Mesothelial cell of epicardium (in vitro differentiated cells): Measurements from ENCODE around the gene PLEKHG4. TPM values are rescaled to one million over a fixed set of nuclear protein-coding genes. Genes with fewer than 3 reads are reported as not detected.

Experiments
- DNase-seq, 2 experiments: peaks; one replicate each; pipeline ENCODE4 v3.0.0; 2021; ENCODE audit warnings: low spot score in 2 of 2; ENCODE audit not compliant: unreplicated experiment in 2 of 2
- H3K27ac Mint-ChIP-seq: 2 replicates; pipeline ENCODE4 v1.8.0; 2021; ENCODE audit warnings: mixed read lengths
- H3K27me3 Mint-ChIP-seq: 2 replicates; pipeline ENCODE4 v1.8.0; 2021; ENCODE audit warnings: low read depth, mixed read lengths
- H3K36me3 Mint-ChIP-seq: 2 replicates; pipeline ENCODE4 v1.8.0; 2021; ENCODE audit warnings: mixed read lengths
- H3K4me1 Mint-ChIP-seq: 2 replicates; pipeline ENCODE4 v1.8.0; 2021; ENCODE audit warnings: mixed read lengths
- H3K4me3 Mint-ChIP-seq: 2 replicates; pipeline ENCODE4 v1.8.0; 2021; ENCODE audit warnings: mild to moderate bottlenecking, moderate library complexity, mixed read lengths
- H3K9me3 Mint-ChIP-seq: 2 replicates; pipeline ENCODE4 v1.8.0; 2021; ENCODE audit warnings: mixed read lengths
- CTCF ChIP-seq: fragments of 200-600 bp; sonication (generic); IDR thresholded peaks from one replicate; pipeline ENCODE4 v1.5.0; 2021; ENCODE audit warnings: antibody characterized with exemption; ENCODE audit not compliant: unreplicated experiment
- total RNA-seq: library from RNA; stranded (reverse); gene quantifications from 3 replicates; pipeline ENCODE4 v1.2.1, GENCODE V29; 2021

Gene PLEKHG4
- total RNA-seq, 1 donor from 2014 or later: 15.4 TPM

- H3K4me1 Mint-ChIP-seq: peaks cover 11% of the 10 kb centered on the region
- DNase-seq: no peak
- H3K27ac Mint-ChIP-seq: no peak overlapping the region
Measured at GRCh38 chr16:67304020-67304419, 24.7 kb downstream of the PLEKHG4 start.

GRCh38 chr16:67305216-67306071, 26.1 kb downstream of the PLEKHG4 start:
- DNase-seq: no peak
- H3K9me3 Mint-ChIP-seq: no peaks in the 10 kb centered on the region
- no peaks in the 10 kb centered on the region for H3K36me3 Mint-ChIP-seq
- peaks cover 11% of the 10 kb centered on the region for H3K4me1 Mint-ChIP-seq
- no peak for TF ChIP-seq CTCF
- no peak overlapping the region for H3K27ac Mint-ChIP-seq
- peaks cover 4% of the 10 kb centered on the region for H3K27me3 Mint-ChIP-seq
- H3K4me3 Mint-ChIP-seq: no peak overlapping the region

More at GRCh38 chr16:67304020-67304419, 24.7 kb downstream of the PLEKHG4 start:
- Mint-ChIP-seq H3K27me3 (peaks cover 6% of the 10 kb centered on the region), H3K36me3 (no peaks in the 10 kb centered on the region), H3K4me3 (no peak overlapping the region), H3K9me3 (no peaks in the 10 kb centered on the region)
- TF ChIP-seq CTCF: no peak

GRCh38 chr16:67310561-67310960, 31.2 kb downstream of the PLEKHG4 start:
- Mint-ChIP-seq H3K27me3 (peaks cover 4% of the 10 kb centered on the region), H3K4me1 (peaks cover 12% of the 10 kb centered on the region), H3K4me3 (no peak overlapping the region), H3K9me3 (no peaks in the 10 kb centered on the region), H3K36me3 (no peaks in the 10 kb centered on the region), H3K27ac (no peak overlapping the region)
- no peak for DNase-seq
- TF ChIP-seq CTCF: no peak

- Mint-ChIP-seq H3K4me1 (peaks cover 12% of the 10 kb centered on the region), H3K27me3 (peaks cover 4% of the 10 kb centered on the region), H3K27ac (peak overlapping the region; percentile 68), H3K4me3 (no peak overlapping the region), H3K9me3 (no peaks in the 10 kb centered on the region), H3K36me3 (no peaks in the 10 kb centered on the region)
- DNase-seq: no peak
- TF ChIP-seq CTCF: no peak
Measured at GRCh38 chr16:67311607-67312488, 32.5 kb downstream of the PLEKHG4 start.

GRCh38 chr16:67312719-67313118, 33.4 kb downstream of the PLEKHG4 start:
- H3K27ac Mint-ChIP-seq: no peak overlapping the region

More at GRCh38 chr16:67312719-67313118, 33.4 kb downstream of the PLEKHG4 start:
- Mint-ChIP-seq H3K36me3 (no peaks in the 10 kb centered on the region), H3K4me3 (no peak overlapping the region), H3K27me3 (peaks cover 7% of the 10 kb centered on the region), H3K4me1 (peaks cover 12% of the 10 kb centered on the region), H3K9me3 (no peaks in the 10 kb centered on the region)
- no peak for TF ChIP-seq CTCF
- DNase-seq: no peak
